ENCODE results near the gene DEAF1. TPM values are rescaled to one million over a fixed set of nuclear protein-coding genes. Genes with fewer than 3 reads are reported as not detected.
A peak's percentile ranks its signal among the peaks of the same experiment; 100 is the strongest.

Gene DEAF1
- total RNA-seq, 1 donor from 2014 or later, result 48.9 TPM

- peaks cover 43% of the 10 kb centered on the region for H3K36me3 ChIP-seq (ENCODE audit: insufficient read depth, low read length)
- no peak for DNase-seq (ENCODE audit: low read depth)
- peaks cover 4% of the 10 kb centered on the region for H3K4me1 ChIP-seq (ENCODE audit: insufficient read depth, low read length)
- H3K4me2 ChIP-seq (ENCODE audit: low read length), result no peak overlapping the region
- no peaks in the 10 kb centered on the region for H3K27me3 Mint-ChIP-seq (ENCODE audit: low read depth, unreplicated experiment)
- H3K9me3 ChIP-seq (ENCODE audit: insufficient read depth, low read depth, low read length), result no peaks in the 10 kb centered on the region
- H3K36me3 Mint-ChIP-seq (ENCODE audit: low read depth, unreplicated experiment), result peaks cover 12% of the 10 kb centered on the region
- no peaks in the 10 kb centered on the region for H3K4me1 Mint-ChIP-seq (ENCODE audit: low read depth, unreplicated experiment)
- TF ChIP-seq, protein P1, sequence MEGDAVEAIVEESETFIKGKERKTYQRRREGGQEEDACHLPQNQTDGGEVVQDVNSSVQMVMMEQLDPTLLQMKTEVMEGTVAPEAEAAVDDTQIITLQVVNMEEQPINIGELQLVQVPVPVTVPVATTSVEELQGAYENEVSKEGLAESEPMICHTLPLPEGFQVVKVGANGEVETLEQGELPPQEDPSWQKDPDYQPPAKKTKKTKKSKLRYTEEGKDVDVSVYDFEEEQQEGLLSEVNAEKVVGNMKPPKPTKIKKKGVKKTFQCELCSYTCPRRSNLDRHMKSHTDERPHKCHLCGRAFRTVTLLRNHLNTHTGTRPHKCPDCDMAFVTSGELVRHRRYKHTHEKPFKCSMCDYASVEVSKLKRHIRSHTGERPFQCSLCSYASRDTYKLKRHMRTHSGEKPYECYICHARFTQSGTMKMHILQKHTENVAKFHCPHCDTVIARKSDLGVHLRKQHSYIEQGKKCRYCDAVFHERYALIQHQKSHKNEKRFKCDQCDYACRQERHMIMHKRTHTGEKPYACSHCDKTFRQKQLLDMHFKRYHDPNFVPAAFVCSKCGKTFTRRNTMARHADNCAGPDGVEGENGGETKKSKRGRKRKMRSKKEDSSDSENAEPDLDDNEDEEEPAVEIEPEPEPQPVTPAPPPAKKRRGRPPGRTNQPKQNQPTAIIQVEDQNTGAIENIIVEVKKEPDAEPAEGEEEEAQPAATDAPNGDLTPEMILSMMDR (IDR thresholded peaks at IDR 0.05; ENCODE audit: insufficient read depth, low read depth, low read length), result no peak
- TF ChIP-seq EZH2 (IDR thresholded peaks at IDR 0.05; ENCODE audit: insufficient read depth, low read length), result no peak
- H4K20me1 ChIP-seq (ENCODE audit: insufficient read depth, low read length), result peaks cover 58% of the 10 kb centered on the region
- no peak overlapping the region for H3K4me3 ChIP-seq (ENCODE audit: insufficient read depth, low read depth, low read length)
- H3K9me3 Mint-ChIP-seq (ENCODE audit: unreplicated experiment), result no peaks in the 10 kb centered on the region
- H3K9ac ChIP-seq (ENCODE audit: low read length), result no peak overlapping the region
- no peaks in the 10 kb centered on the region for H3K27me3 ChIP-seq (ENCODE audit: insufficient read depth, low read length)
- H3K4me3 Mint-ChIP-seq (ENCODE audit: unreplicated experiment), result no peak overlapping the region
- H3K79me2 ChIP-seq (ENCODE audit: insufficient read depth, low read length), result peaks cover 20% of the 10 kb centered on the region
- H3K27ac ChIP-seq (ENCODE audit: low read depth, low read length), result no peak overlapping the region
- no peak overlapping the region for H3K27ac Mint-ChIP-seq (ENCODE audit: unreplicated experiment)
- no peak overlapping the region for H2AFZ ChIP-seq (ENCODE audit: low read depth, low read length)
- no peak for FAIRE-seq
Observed at GRCh38 chr11:601573-602245, 93.3 kb downstream of the DEAF1 start.

GRCh38 chr11:598005-598680 lies 96.9 kb downstream of the DEAF1 start:
- Histone ChIP-seq H3K9me3 (ENCODE audit: insufficient read depth, low read depth, low read length) (no peaks in the 10 kb centered on the region), H3K9ac (ENCODE audit: low read length) (no peak overlapping the region), H3K27ac (ENCODE audit: low read depth, low read length) (no peak overlapping the region), H3K27me3 (ENCODE audit: insufficient read depth, low read length) (no peaks in the 10 kb centered on the region), H2AFZ (ENCODE audit: low read depth, low read length) (no peak overlapping the region), H4K20me1 (ENCODE audit: insufficient read depth, low read length) (peaks cover 63% of the 10 kb centered on the region), H3K4me3 (ENCODE audit: insufficient read depth, low read depth, low read length) (no peak overlapping the region), H3K79me2 (ENCODE audit: insufficient read depth, low read length) (peaks cover 37% of the 10 kb centered on the region), H3K4me1 (ENCODE audit: insufficient read depth, low read length) (no peaks in the 10 kb centered on the region), H3K36me3 (ENCODE audit: insufficient read depth, low read length) (peaks cover 29% of the 10 kb centered on the region), H3K4me2 (ENCODE audit: low read length) (no peak overlapping the region)
- TF ChIP-seq EZH2 (IDR thresholded peaks at IDR 0.05; ENCODE audit: insufficient read depth, low read length), result no peak
- TF ChIP-seq, protein P1 (IDR thresholded peaks at IDR 0.05; ENCODE audit: insufficient read depth, low read depth, low read length), result no peak
- Mint-ChIP-seq H3K36me3 (ENCODE audit: low read depth, unreplicated experiment) (peaks cover 20% of the 10 kb centered on the region), H3K9me3 (ENCODE audit: unreplicated experiment) (no peaks in the 10 kb centered on the region), H3K27ac (ENCODE audit: unreplicated experiment) (peak overlapping the region; percentile 6), H3K4me1 (ENCODE audit: low read depth, unreplicated experiment) (no peaks in the 10 kb centered on the region), H3K4me3 (ENCODE audit: unreplicated experiment) (no peak overlapping the region), H3K27me3 (ENCODE audit: low read depth, unreplicated experiment) (no peaks in the 10 kb centered on the region)
- DNase-seq (ENCODE audit: low read depth), result no peak
- FAIRE-seq, result no peak

Measured in astrocyte (in vitro differentiated cells and primary cell).